DND-41 (cell line): ENCODE results near the gene TMEM270.

ENCODE experiments used
- ATAC-seq: fragments of 200-7000 bp; cut with Tn5 transposase; 3 replicates; pipeline ENCODE4 v1.9.1; 2021; ENCODE audit warnings: low read depth; ENCODE audit not compliant: insufficient read depth
- DNase-seq: peaks from one replicate; pipeline ENCODE4 v3.0.0-alpha.2; 2020
- H2AFZ ChIP-seq: 2 replicates; pipeline ENCODE4 v1.6.0; 2012; ENCODE audit warnings: low read depth, low read length
- H3K27ac ChIP-seq: 2 replicates; pipeline ENCODE4 v1.5.1; 2012; ENCODE audit warnings: low read length, inconsistent platforms
- H3K27me3 ChIP-seq: fragments of 200-600 bp; sonication (generic); 2 replicates; pipeline ENCODE4 v1.6.0; 2012; ENCODE audit warnings: low read length, mild to moderate bottlenecking, inconsistent platforms; ENCODE audit not compliant: insufficient read depth, poor library complexity
- H3K36me3 ChIP-seq: 2 replicates; pipeline ENCODE4 v1.5.1; 2012; ENCODE audit warnings: low read length, inconsistent platforms; ENCODE audit not compliant: insufficient read depth
- H3K4me1 ChIP-seq: 2 replicates; pipeline ENCODE4 v1.5.1; 2012; ENCODE audit warnings: mild to moderate bottlenecking, low read length; ENCODE audit not compliant: insufficient read depth
- H3K4me2 ChIP-seq: 2 replicates; pipeline ENCODE4 v1.6.0; 2012; ENCODE audit warnings: mild to moderate bottlenecking, moderate library complexity, low read length, inconsistent platforms; ENCODE audit not compliant: insufficient read depth
- H3K4me3 ChIP-seq, 2 experiments: fragments of 200-600 bp in 1 of 2; shearing (Covaris generic) in 1 of 2; 2 replicates each; pipeline ENCODE4 v1.5.1; 2012 to 2016; ENCODE audit warnings: inconsistent platforms in 2 of 2, low read length in 2 of 2, mild to moderate bottlenecking in 2 of 2, low read depth in 1 of 2, moderate library complexity in 1 of 2
- H3K79me2 ChIP-seq: 2 replicates; pipeline ENCODE4 v1.6.0; 2012; ENCODE audit warnings: low read length, inconsistent platforms; ENCODE audit not compliant: insufficient read depth
- H3K9ac ChIP-seq: 2 replicates; pipeline ENCODE4 v1.6.0; 2012; ENCODE audit warnings: low read depth, mild to moderate bottlenecking, inconsistent platforms, low read length, moderate library complexity
- H3K9me3 ChIP-seq: 2 replicates; pipeline ENCODE4 v1.5.1; 2012; ENCODE audit warnings: low read length, moderate library complexity, mild to moderate bottlenecking, inconsistent platforms; ENCODE audit not compliant: insufficient read depth, severe bottlenecking
- H4K20me1 ChIP-seq: 2 replicates; pipeline ENCODE4 v1.6.0; 2012; ENCODE audit warnings: low read length; ENCODE audit not compliant: insufficient read depth
- CTCF ChIP-seq: IDR thresholded peaks from 2 replicates; pipeline ENCODE4 v1.5.1; 2012; ENCODE audit warnings: borderline replicate concordance, low read length, moderate library complexity, mild to moderate bottlenecking; ENCODE audit not compliant: poor library complexity, severe bottlenecking; ENCODE audit errors: extremely low read depth
- EZH2 ChIP-seq: IDR thresholded peaks from 3 replicates; pipeline ENCODE4 v1.6.1; 2012; ENCODE audit warnings: borderline replicate concordance, low read depth, mild to moderate bottlenecking, moderate library complexity, low read length, inconsistent platforms; ENCODE audit not compliant: severe bottlenecking

The TMEM270 gene

GRCh38 chr7:73892003-73892999 is 31.3 kb downstream of the TMEM270 start:
- Histone ChIP-seq H3K4me1 (no peaks in the 10 kb centered on the region), H3K9me3 (peaks cover 5% of the 10 kb centered on the region), H3K27ac (no peak overlapping the region), H3K27me3 (no peaks in the 10 kb centered on the region), H3K4me3 (no peak overlapping the region), H4K20me1 (no peaks in the 10 kb centered on the region; the same call in 1 of the 2 replicates), H3K9ac (no peak overlapping the region), H3K4me2 (no peak overlapping the region), H3K79me2 (no peaks in the 10 kb centered on the region), H2AFZ (no peak overlapping the region), H3K36me3 (no peaks in the 10 kb centered on the region)
- ATAC-seq (no peak), DNase-seq (no peak)
- TF ChIP-seq EZH2 (no peak), CTCF (no peak)

- ATAC-seq (no peak), DNase-seq (no peak)
- H3K36me3 ChIP-seq, result no peaks in the 10 kb centered on the region
- no peak overlapping the region for H3K9ac ChIP-seq
- H3K27me3 ChIP-seq, result no peaks in the 10 kb centered on the region
- H3K4me2 ChIP-seq, result no peak overlapping the region
- no peak for TF ChIP-seq CTCF
- TF ChIP-seq EZH2, result no peak
- H4K20me1 ChIP-seq, result no peaks in the 10 kb centered on the region
- no peak overlapping the region for H2AFZ ChIP-seq
- H3K79me2 ChIP-seq, result no peaks in the 10 kb centered on the region
- H3K9me3 ChIP-seq, result peaks cover 5% of the 10 kb centered on the region
- H3K4me3 ChIP-seq, result no peak overlapping the region
- no peaks in the 10 kb centered on the region for H3K4me1 ChIP-seq
- no peak overlapping the region for H3K27ac ChIP-seq
Measured at GRCh38 chr7:73893342-73894101, 32.6 kb downstream of the TMEM270 start.

- no peak for TF ChIP-seq CTCF
- TF ChIP-seq EZH2, result no peak
- H3K27ac ChIP-seq, result no peak overlapping the region
Measured at GRCh38 chr7:73894166-73894565, 33.2 kb downstream of the TMEM270 start.

More at GRCh38 chr7:73894166-73894565, 33.2 kb downstream of the TMEM270 start:
- Histone ChIP-seq H3K4me3 (no peak overlapping the region), H2AFZ (no peak overlapping the region), H3K27me3 (no peaks in the 10 kb centered on the region), H3K36me3 (no peaks in the 10 kb centered on the region), H3K9ac (no peak overlapping the region), H3K9me3 (peaks cover 5% of the 10 kb centered on the region), H3K79me2 (no peaks in the 10 kb centered on the region), H3K4me1 (no peaks in the 10 kb centered on the region), H3K4me2 (no peak overlapping the region), H4K20me1 (no peaks in the 10 kb centered on the region)
- ATAC-seq (no peak), DNase-seq (no peak)
